ENCODE data around the gene ARL17B.
"Not testable (repeated sequence)": the region's sequence is repeated elsewhere in the genome, so short reads cannot be mapped to it uniquely, and the experiment has no call there.

The ARL17B gene

GRCh38 chr17:46249153-46249552, 112.4 kb downstream of the ARL17B start:
- DNase-seq (ENCODE audit: low read depth, low spot score): not testable (repeated sequence)

GRCh38 chr17:46244949-46245768, 116.4 kb downstream of the ARL17B start:
- DNase-seq (ENCODE audit: low read depth, low spot score): not testable (repeated sequence)

GRCh38 chr17:46244339-46244913, 117.1 kb downstream of the ARL17B start:
- not testable (repeated sequence) for DNase-seq (ENCODE audit: low read depth, low spot score)

- not testable (repeated sequence) for DNase-seq (ENCODE audit: low read depth, low spot score)
Observed at GRCh38 chr17:46243928-46244327, 117.6 kb downstream of the ARL17B start.

- DNase-seq (ENCODE audit: low read depth, low spot score): not testable (repeated sequence)
Observed at GRCh38 chr17:46243505-46243904, 118.1 kb downstream of the ARL17B start.

- not testable (repeated sequence) for DNase-seq (ENCODE audit: low read depth, low spot score)
Observed at GRCh38 chr17:46231359-46231758, 130.2 kb downstream of the ARL17B start.

GRCh38 chr17:46225274-46225794, 136.2 kb downstream of the ARL17B start:
- peak; percentile 81 for DNase-seq (ENCODE audit: low read depth, low spot score)

GRCh38 chr17:46224864-46225263, 136.7 kb downstream of the ARL17B start:
- DNase-seq (ENCODE audit: low read depth, low spot score): not testable (repeated sequence)
